Erythroblast (primary cell): ENCODE results near the gene NOS3.
"Not testable (repeated sequence)": the region's sequence is repeated elsewhere in the genome, so short reads cannot be mapped to it uniquely, and the experiment has no call there.

ENCODE experiments used
- GATA1 ChIP-seq: IDR thresholded peaks from 2 replicates; pipeline ENCODE4 v1.6.1; 2011; ENCODE audit warnings: low read depth, mild to moderate bottlenecking, control low read depth, low read length, moderate library complexity
- POLR2A ChIP-seq: IDR thresholded peaks from 2 replicates; pipeline ENCODE4 v1.6.1; 2011; ENCODE audit warnings: mild to moderate bottlenecking, low read length

DNA sequence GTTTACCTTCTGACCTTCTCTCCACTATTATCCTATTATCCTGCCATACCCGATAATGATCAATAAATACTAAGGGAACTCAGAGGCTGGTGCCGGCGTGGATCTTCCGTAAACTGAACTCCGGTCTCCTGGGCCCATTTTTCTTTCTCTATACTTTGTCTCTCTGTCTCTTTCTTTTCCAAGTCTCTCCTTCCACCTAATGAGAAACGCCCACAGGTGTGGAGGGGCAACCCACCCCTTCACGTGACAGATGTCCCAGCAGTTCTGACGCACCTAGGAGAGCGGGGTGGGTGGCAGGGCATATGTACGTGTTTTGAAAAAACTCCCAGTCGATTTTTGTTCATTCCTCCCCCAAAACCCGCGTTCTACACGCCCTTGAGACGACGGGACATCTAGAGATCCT is 36.9 kb downstream of the NOS3 start:
- not testable (repeated sequence) for TF ChIP-seq POLR2A, GATA1
